NCI-H446 treated with DMSO at 0.1 percent for 48 hours (cell line): ENCODE data around the gene CARM1.
"Not testable (repeated sequence)": the region's sequence is repeated elsewhere in the genome, so short reads cannot be mapped to it uniquely, and the experiment has no call there.

ENCODE experiments used
- DNase-seq: peaks from one replicate; lab custom pipeline; 2025; lab: John Stamatoyannopoulos, UW

Gene CARM1

GRCh38 chr19:10870955-10871603, at the start of gene CARM1:
TSS of gene CARM1 (plus strand) at chr19:10871553. CDS start at chr19:10871703, 150 bp downstream.
- DNase-seq: peak; percentile 96

- DNase-seq: no peak
These were observed 47.7 kb upstream of the CARM1 start for GRCh38 chr19:10823690-10824089.

GRCh38 chr19:10826231-10826630, 45.1 kb upstream of the CARM1 start:
- no peak for DNase-seq

- no peak for DNase-seq
These were observed 44.5 kb upstream of the CARM1 start for GRCh38 chr19:10826846-10827245.

- no peak for DNase-seq
These were observed 42.2 kb upstream of the CARM1 start for GRCh38 chr19:10828981-10829821.

- no peak for DNase-seq
These were observed 41.4 kb upstream of the CARM1 start for GRCh38 chr19:10829967-10830366.

- DNase-seq: no peak
These were observed 41.0 kb upstream of the CARM1 start for GRCh38 chr19:10830370-10830769.

- DNase-seq: no peak
These were observed 40.2 kb upstream of the CARM1 start for GRCh38 chr19:10830931-10831779.

GRCh38 chr19:10831987-10832938, 39.1 kb upstream of the CARM1 start:
- no peak for DNase-seq

GRCh38 chr19:10832939-10833296, 38.4 kb upstream of the CARM1 start:
- no peak for DNase-seq

- DNase-seq: no peak
These were observed 36.1 kb upstream of the CARM1 start for GRCh38 chr19:10835089-10835753.

- peak; percentile 99 for DNase-seq
These were observed 35.4 kb upstream of the CARM1 start, which contains the start of gene TMED1 for GRCh38 chr19:10835754-10836478. TSS of gene TMED1 (minus strand) at chr19:10836212. CDS start at chr19:10836191, 21 bp downstream.

GRCh38 chr19:10836479-10837330, 34.6 kb upstream of the CARM1 start:
- DNase-seq: peak; percentile 92

- not testable (repeated sequence) for DNase-seq
These were observed 33.7 kb upstream of the CARM1 start for GRCh38 chr19:10837649-10838048.

GRCh38 chr19:10838377-10838776, 33.0 kb upstream of the CARM1 start:
- DNase-seq: no peak

- DNase-seq: no peak
These were observed 32.0 kb upstream of the CARM1 start for GRCh38 chr19:10839114-10840050.

GRCh38 chr19:10842788-10843187, 28.6 kb upstream of the CARM1 start:
- DNase-seq: no peak
